Measurements from ENCODE around the gene XPOT. TPM values are rescaled to one million over a fixed set of nuclear protein-coding genes. Genes with fewer than 3 reads are reported as not detected.

The XPOT gene
- total and polyA plus RNA-seq, 4 donors = 16.7 to 44.8 (median 23.8) TPM

DNA sequence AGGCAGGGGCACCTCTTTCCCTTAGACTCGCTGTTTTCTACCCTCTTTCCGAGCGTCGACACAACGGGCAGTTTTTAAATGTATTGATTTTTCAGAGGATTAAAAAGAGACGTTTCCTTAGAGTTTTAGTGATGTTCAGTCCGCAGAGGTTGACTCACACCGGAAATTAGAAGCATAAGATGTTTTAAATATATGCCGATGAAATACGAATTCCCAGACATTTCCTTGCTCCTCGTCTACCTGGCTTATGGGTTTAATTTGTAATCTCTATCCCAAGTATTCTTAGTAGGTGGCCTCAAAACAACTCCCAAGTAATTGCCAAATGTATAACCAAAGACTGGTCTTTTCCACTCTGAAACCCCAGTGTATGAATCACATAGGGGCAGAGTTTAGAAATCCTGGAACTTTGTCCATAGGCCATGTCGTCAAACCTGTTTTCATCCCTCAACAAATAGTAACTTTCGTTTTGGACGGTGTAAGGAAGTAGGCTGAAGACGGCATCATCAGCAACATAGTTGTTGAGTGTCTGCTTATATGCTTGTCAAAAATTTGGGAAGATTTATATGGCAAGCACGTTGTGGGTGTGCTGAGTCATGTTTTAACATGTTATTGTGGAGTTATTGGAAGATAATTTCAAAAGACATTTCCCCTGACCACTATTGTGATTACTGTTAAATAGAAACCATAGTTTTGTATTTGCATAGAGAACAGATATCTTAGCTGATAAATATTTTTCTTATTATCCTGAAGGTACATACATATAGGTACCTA lies 48.6 kb downstream of the XPOT start:
- WGBS = under 1% methylated on average over 16 of the region's 16 CpGs
- H3K4me1 ChIP-seq (ENCODE audit: control insufficient read depth in 4 of 4, insufficient read depth in 4 of 4, low read length in 3 of 4) = peaks cover 0 to 13% (median 3%) of the 10 kb centered on the region in 4 donors
- peak overlapping the region; percentile 92 to 96 for H3K9ac ChIP-seq (ENCODE audit: low read depth in 1 of 2, low read length in 2 of 2)
- peak overlapping the region; percentile 75 to 100 (median 95) for H3K4me3 ChIP-seq (ENCODE audit: low read depth in 1 of 3, low read length in 3 of 3)
- TF ChIP-seq, protein P1, sequence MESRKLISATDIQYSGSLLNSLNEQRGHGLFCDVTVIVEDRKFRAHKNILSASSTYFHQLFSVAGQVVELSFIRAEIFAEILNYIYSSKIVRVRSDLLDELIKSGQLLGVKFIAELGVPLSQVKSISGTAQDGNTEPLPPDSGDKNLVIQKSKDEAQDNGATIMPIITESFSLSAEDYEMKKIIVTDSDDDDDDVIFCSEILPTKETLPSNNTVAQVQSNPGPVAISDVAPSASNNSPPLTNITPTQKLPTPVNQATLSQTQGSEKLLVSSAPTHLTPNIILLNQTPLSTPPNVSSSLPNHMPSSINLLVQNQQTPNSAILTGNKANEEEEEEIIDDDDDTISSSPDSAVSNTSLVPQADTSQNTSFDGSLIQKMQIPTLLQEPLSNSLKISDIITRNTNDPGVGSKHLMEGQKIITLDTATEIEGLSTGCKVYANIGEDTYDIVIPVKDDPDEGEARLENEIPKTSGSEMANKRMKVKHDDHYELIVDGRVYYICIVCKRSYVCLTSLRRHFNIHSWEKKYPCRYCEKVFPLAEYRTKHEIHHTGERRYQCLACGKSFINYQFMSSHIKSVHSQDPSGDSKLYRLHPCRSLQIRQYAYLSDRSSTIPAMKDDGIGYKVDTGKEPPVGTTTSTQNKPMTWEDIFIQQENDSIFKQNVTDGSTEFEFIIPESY (IDR thresholded peaks at IDR 0.05) = no peak
- TF ChIP-seq, protein P2, sequence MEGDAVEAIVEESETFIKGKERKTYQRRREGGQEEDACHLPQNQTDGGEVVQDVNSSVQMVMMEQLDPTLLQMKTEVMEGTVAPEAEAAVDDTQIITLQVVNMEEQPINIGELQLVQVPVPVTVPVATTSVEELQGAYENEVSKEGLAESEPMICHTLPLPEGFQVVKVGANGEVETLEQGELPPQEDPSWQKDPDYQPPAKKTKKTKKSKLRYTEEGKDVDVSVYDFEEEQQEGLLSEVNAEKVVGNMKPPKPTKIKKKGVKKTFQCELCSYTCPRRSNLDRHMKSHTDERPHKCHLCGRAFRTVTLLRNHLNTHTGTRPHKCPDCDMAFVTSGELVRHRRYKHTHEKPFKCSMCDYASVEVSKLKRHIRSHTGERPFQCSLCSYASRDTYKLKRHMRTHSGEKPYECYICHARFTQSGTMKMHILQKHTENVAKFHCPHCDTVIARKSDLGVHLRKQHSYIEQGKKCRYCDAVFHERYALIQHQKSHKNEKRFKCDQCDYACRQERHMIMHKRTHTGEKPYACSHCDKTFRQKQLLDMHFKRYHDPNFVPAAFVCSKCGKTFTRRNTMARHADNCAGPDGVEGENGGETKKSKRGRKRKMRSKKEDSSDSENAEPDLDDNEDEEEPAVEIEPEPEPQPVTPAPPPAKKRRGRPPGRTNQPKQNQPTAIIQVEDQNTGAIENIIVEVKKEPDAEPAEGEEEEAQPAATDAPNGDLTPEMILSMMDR (IDR thresholded peaks at IDR 0.05; ENCODE audit: low read depth, low read length, missing input control) = no peak
- TF ChIP-seq HNF4A (conservative IDR thresholded peaks at IDR 0.05) (peak; percentile 67 to 70), SP1 (IDR thresholded peaks at IDR 0.05) (peak; percentile 47), JUND (IDR thresholded peaks at IDR 0.05) (peak in 1 of 2 donors; percentile 56), MAX (IDR thresholded peaks at IDR 0.05) (peak; percentile 10), YY1 (IDR thresholded peaks at IDR 0.05) (peak; percentile 33), ATF3 (IDR thresholded peaks at IDR 0.05) (peak; percentile 12)
- no peak for DNase-seq (ENCODE audit: low spot score)
- peak overlapping the region; percentile 98 to 99 for H3K27ac ChIP-seq (ENCODE audit: low read depth in 1 of 2, low read length in 2 of 2)
- H3K27me3 ChIP-seq (ENCODE audit: control insufficient read depth in 4 of 4, insufficient read depth in 4 of 4, low read length in 3 of 4) = no peaks in the 10 kb centered on the region
- no peaks in the 10 kb centered on the region for H3K9me3 ChIP-seq (ENCODE audit: control insufficient read depth in 4 of 4, low read length in 3 of 4)
- peaks cover 1 to 11% (median 3%) of the 10 kb centered on the region in 4 donors for H3K36me3 ChIP-seq (ENCODE audit: control insufficient read depth in 4 of 4, insufficient read depth in 3 of 4, low read depth in 1 of 4, low read length in 3 of 4)

GRCh38 chr12:64455506-64455905 lies 51.3 kb downstream of the XPOT start:
- Histone ChIP-seq H3K4me3 (ENCODE audit: low read depth in 1 of 3, low read length in 3 of 3) (no peak overlapping the region), H3K4me1 (ENCODE audit: control insufficient read depth in 4 of 4, insufficient read depth in 4 of 4, low read length in 3 of 4) (peaks cover 0 to 20% (median 14%) of the 10 kb centered on the region in 4 donors), H3K27ac (ENCODE audit: low read depth in 1 of 2, low read length in 2 of 2) (no peak overlapping the region), H3K9ac (ENCODE audit: low read depth in 1 of 2, low read length in 2 of 2) (no peak overlapping the region), H3K36me3 (ENCODE audit: control insufficient read depth in 4 of 4, insufficient read depth in 3 of 4, low read depth in 1 of 4, low read length in 3 of 4) (peaks cover 0 to 9% (median 1%) of the 10 kb centered on the region in 4 donors), H3K9me3 (ENCODE audit: control insufficient read depth in 4 of 4, low read length in 3 of 4) (no peaks in the 10 kb centered on the region), H3K27me3 (ENCODE audit: control insufficient read depth in 4 of 4, insufficient read depth in 4 of 4, low read length in 3 of 4) (no peaks in the 10 kb centered on the region)
- WGBS = 46% methylated on average over 1 of the region's 1 CpG
- DNase-seq (ENCODE audit: low spot score) = no peak
- no peak for TF ChIP-seq NR2F2 (IDR thresholded peaks at IDR 0.05)
- TF ChIP-seq, protein P1 (IDR thresholded peaks at IDR 0.05) = no peak
- TF ChIP-seq SP1 (IDR thresholded peaks at IDR 0.05) = no peak
- no peak for TF ChIP-seq TAF1 (conservative IDR thresholded peaks at IDR 0.05)

Measured in liver (tissue), 9 donors.